Endothelial cell of umbilical vein (primary cell): Measurements from ENCODE around the gene SBF1. TPM values are rescaled to one million over a fixed set of nuclear protein-coding genes. Genes with fewer than 3 reads are reported as not detected.

Experiments used
- BruUV-seq: library from RNA; stranded (reverse); fragments of 400-500 nt; replicated peaks from 2 replicates; lab custom pipeline; 2021; lab: Mats Ljungman, UMichigan
- CTCF ChIA-PET: fragments of 300-600, 350-600 bp; sonication (Branson Sonifier 250); formaldehyde crosslinking; loops from one replicate; lab custom pipeline; 2021; ENCODE audit warnings: antibody characterized with exemption, inconsistent platforms; lab: Charles Lee
- POLR2A ChIA-PET: fragments of 300-600, 350-600 bp; sonication (Branson Sonifier 250); formaldehyde crosslinking; loops from one replicate; lab custom pipeline; 2021; ENCODE audit warnings: antibody characterized with exemption, inconsistent platforms; lab: Charles Lee
- DNase-seq: peaks from one replicate; pipeline ENCODE4 v3.0.0-alpha.2; 2011; ENCODE audit warnings: low read depth, low spot score
- FAIRE-seq: peaks from 2 replicates; lab custom pipeline; 2011; peaks lifted over from hg19 to GRCh38; lab: Jason Lieb, UNC
- H2AFZ ChIP-seq: 2 replicates; pipeline ENCODE4 v1.6.0; 2012; ENCODE audit warnings: low read depth, low read length, control low read depth, inconsistent platforms
- H3K27ac ChIP-seq: 2 replicates; pipeline ENCODE4 v1.5.1; 2011; ENCODE audit warnings: low read depth, mild to moderate bottlenecking, control low read depth, low read length, moderate library complexity; ENCODE audit not compliant: insufficient read depth
- H3K27me3 ChIP-seq, 2 experiments: 2 replicates each; pipeline versions ENCODE4 v1.6.0 to v1.6.1; 2011; ENCODE audit warnings: low read length in 2 of 2, mixed read lengths in 1 of 2; ENCODE audit not compliant: control insufficient read depth in 2 of 2, insufficient read depth in 2 of 2
- H3K36me3 ChIP-seq, 2 experiments: 2 replicates in 1 of 2; 3 replicates in 1 of 2; pipeline ENCODE4 v1.5.1; 2011; ENCODE audit warnings: low read length in 2 of 2, mild to moderate bottlenecking in 1 of 2, moderate library complexity in 1 of 2; ENCODE audit not compliant: control insufficient read depth in 2 of 2, insufficient read depth in 2 of 2; ENCODE audit errors: extremely low read depth in 1 of 2
- H3K4me1 ChIP-seq: 3 replicates; pipeline ENCODE4 v1.5.1; 2011; ENCODE audit warnings: mild to moderate bottlenecking, low read length; ENCODE audit not compliant: control insufficient read depth, insufficient read depth; ENCODE audit errors: extremely low read depth
- H3K4me2 ChIP-seq: 2 replicates; pipeline ENCODE4 v1.6.1; 2011; ENCODE audit warnings: low read length, control low read depth, mixed read lengths; ENCODE audit not compliant: insufficient read depth
- H3K4me3 ChIP-seq, 3 experiments: fragments of 200-600 bp in 1 of 3; sonication (generic), shearing (Covaris generic) in 1 of 3; replicated peaks in 1 of 3; 2 replicates each; pipeline ENCODE4 v1.5.1; 2011 to 2016; ENCODE audit warnings: control low read depth in 3 of 3, low read length in 3 of 3, mild to moderate bottlenecking in 2 of 3, inconsistent platforms in 1 of 3, low read depth in 1 of 3, moderate library complexity in 1 of 3; ENCODE audit not compliant: insufficient read depth in 1 of 3
- H3K79me2 ChIP-seq: 2 replicates; pipeline ENCODE4 v1.6.0; 2012; ENCODE audit warnings: low read length, inconsistent platforms; ENCODE audit not compliant: control insufficient read depth, insufficient read depth
- H3K9ac ChIP-seq: replicated peaks from 2 replicates; pipeline ENCODE3; 2011; ENCODE audit warnings: low read length, control low read depth; ENCODE audit not compliant: insufficient read depth; ENCODE audit errors: extremely low read depth
- H3K9me1 ChIP-seq: replicated peaks from 3 replicates; pipeline ENCODE4 v1.6.0; 2011; ENCODE audit warnings: mild to moderate bottlenecking, low read length; ENCODE audit not compliant: control insufficient read depth, insufficient read depth; ENCODE audit errors: extremely low read depth
- H3K9me3 ChIP-seq: replicated peaks from 2 replicates; pipeline ENCODE4 v1.5.1; 2012; ENCODE audit warnings: low read length, inconsistent platforms; ENCODE audit not compliant: control insufficient read depth, insufficient read depth
- H4K20me1 ChIP-seq: replicated peaks from 2 replicates; pipeline ENCODE3; 2011; ENCODE audit warnings: mild to moderate bottlenecking, low read length; ENCODE audit not compliant: control insufficient read depth, insufficient read depth; ENCODE audit errors: extremely low read depth
- CTCF ChIP-seq, 2 donors: IDR thresholded peaks; 1 replicate in 1 of 2; 2 replicates in 1 of 2; pipeline ENCODE4 v1.5.1; 2011; ENCODE audit warnings: low read length in 2 of 2, mild to moderate bottlenecking in 2 of 2, moderate library complexity in 2 of 2, control low read depth in 1 of 2, inconsistent platforms in 1 of 2, low read depth in 1 of 2; ENCODE audit not compliant: insufficient read depth in 1 of 2; ENCODE audit errors: extremely low read depth in 1 of 2
- EZH2 ChIP-seq: IDR thresholded peaks from 2 replicates; pipeline ENCODE4 v1.6.1; 2012; ENCODE audit warnings: borderline replicate concordance, low read depth, mild to moderate bottlenecking, moderate library complexity, low read length, inconsistent platforms; ENCODE audit not compliant: severe bottlenecking
- FOS ChIP-seq: IDR thresholded peaks from 2 replicates; pipeline ENCODE4 v1.6.1; 2011; ENCODE audit warnings: mild to moderate bottlenecking, low read length, moderate library complexity, borderline replicate concordance; ENCODE audit not compliant: insufficient read depth
- GATA2 ChIP-seq: IDR thresholded peaks from 2 replicates; pipeline ENCODE4 v1.7.0; 2011; ENCODE audit warnings: low read depth, mild to moderate bottlenecking, moderate library complexity, mixed read lengths, low read length; ENCODE audit not compliant: insufficient read length, insufficient read depth
- JUN ChIP-seq: IDR thresholded peaks from 2 replicates; pipeline ENCODE4 v1.6.1; 2011; ENCODE audit warnings: borderline replicate concordance, low read depth; ENCODE audit not compliant: insufficient read length, insufficient read depth
- MAX ChIP-seq: IDR thresholded peaks from 2 replicates; pipeline ENCODE4 v1.6.1; 2011; ENCODE audit not compliant: insufficient read depth, insufficient read length
- MYC ChIP-seq: IDR thresholded peaks from one replicate; pipeline ENCODE4 v1.6.1; 2011; ENCODE audit warnings: mild to moderate bottlenecking, low read depth, low read length
- POLR2A ChIP-seq: IDR thresholded peaks from 2 replicates; pipeline ENCODE4 v1.6.1; 2012; ENCODE audit warnings: low read depth, mild to moderate bottlenecking, control low read depth, low read length
- POLR2AphosphoS5 ChIP-seq: IDR thresholded peaks from 2 replicates; pipeline ENCODE4 v1.6.1; 2012; ENCODE audit warnings: low read depth, mild to moderate bottlenecking, control low read depth, low read length, moderate library complexity; ENCODE audit not compliant: insufficient read depth
- dilution Hi-C: fragments of 300-500 bp; cut with MboI; formaldehyde crosslinking; loops from one replicate; pipeline ENCODE4 v1.15.0; 2019; ENCODE audit warnings: low sequenced_read_pairs; ENCODE audit not compliant: extremely low pct_ligation_motif_present
- intact Hi-C: fragments of 100-400 bp; cut with micrococcal nuclease; formaldehyde crosslinking; loops from one replicate; pipeline ENCODE4 v1.10.0; 2022
- polyA plus RNA-seq, 4 experiments: library from polyadenylated mRNA; depleted of rRNA in 3 of 4; stranded (reverse) in 3 of 4; unstranded in 1 of 4; fragments of >200 nt; gene quantifications; 2 replicates each; pipeline versions ENCODE4 v1.2.1 to v1.2.3, GENCODE V29; 2011 to 2012; ENCODE audit warnings: missing spikeins in 1 of 4
- total RNA-seq: library from RNA; stranded (reverse); gene quantifications from 2 replicates; pipeline ENCODE4 v1.2.3, GENCODE V29; 2021

The SBF1 gene
- total and polyA plus RNA-seq, 2 donors (not counting 3 experiments of a cell fraction or from before 2014, with no cell fraction given), result 36.3 to 68.6 TPM

DNA sequence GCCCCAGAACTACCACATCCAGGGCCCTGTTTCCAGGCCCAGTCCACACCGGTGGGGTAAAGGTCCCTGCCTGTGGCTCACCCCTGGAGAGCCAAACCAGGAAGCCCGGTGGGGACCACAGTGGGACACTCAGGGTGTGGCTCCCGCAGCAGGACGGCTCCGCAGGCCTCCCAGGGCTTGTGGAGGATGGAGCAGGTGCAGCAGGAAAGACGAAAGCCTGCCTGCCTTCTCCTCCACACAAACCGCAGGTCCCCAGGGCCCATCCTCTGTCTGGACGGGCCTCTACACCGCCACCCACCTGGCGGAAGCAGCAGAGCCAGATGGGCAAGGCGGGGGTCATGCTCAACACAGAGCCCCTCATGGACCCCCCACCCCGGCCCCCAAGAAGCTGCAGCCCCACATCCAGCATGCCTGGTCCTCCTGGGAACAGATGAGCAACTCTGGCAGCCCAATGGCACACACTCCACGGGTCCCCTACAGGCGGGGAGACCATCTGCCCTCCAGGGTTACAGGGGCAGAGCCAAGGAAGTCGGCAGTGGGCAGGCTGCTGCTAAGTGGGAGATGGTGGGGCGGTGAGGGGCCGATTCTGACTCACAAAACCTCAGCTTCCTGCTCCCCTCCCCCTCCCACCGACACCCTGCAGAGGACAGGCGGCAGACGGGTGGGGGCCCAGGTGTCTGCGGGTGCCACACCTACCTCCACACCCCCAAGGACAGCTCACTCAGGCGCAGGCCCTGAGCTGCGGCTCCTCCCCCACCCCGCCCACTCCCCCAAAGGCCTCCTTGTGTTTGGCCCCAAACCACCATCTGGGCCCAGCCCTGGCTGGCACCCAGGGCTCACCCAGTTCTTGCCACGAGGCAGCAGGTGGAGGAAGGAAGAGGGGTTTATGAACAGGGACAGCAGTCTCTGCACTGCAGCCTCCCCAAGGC is 5.2 kb downstream of the SBF1 start:
- H4K20me1 ChIP-seq, result peaks cover 3% of the 10 kb centered on the region
- no peak overlapping the region for H3K4me2 ChIP-seq
- H3K4me1 ChIP-seq, result peaks cover 17% of the 10 kb centered on the region
- H3K9me3 ChIP-seq, result no peaks in the 10 kb centered on the region
- TF ChIP-seq EZH2 (no peak), CTCF (IDR thresholded peaks at IDR 0.05; ENCODE audit: extremely low read depth in 1 of 2, insufficient read depth in 1 of 2, low read depth in 1 of 2, low read length in 2 of 2) (no peak), JUN (no peak), POLR2A (no peak), MYC (no peak), FOS (no peak), POLR2AphosphoS5 (no peak), MAX (no peak), GATA2 (no peak)
- dilution Hi-C loops, result no loop called here
- ChIA-PET POLR2A (no interaction called here), CTCF (interaction anchor here (0.5 to 1.3 kb wide), 4 partner anchors 28 to 199 kb away, joined by 3 read pairs; partner anchors contain the start of gene SCO2)
- no peak overlapping the region for H2AFZ ChIP-seq
- H3K9me1 ChIP-seq, result no peaks in the 10 kb centered on the region
- no peak overlapping the region for H3K27ac ChIP-seq
- H3K4me3 ChIP-seq, result no peak overlapping the region
- BruUV-seq, result no TSS peak
- H3K27me3 ChIP-seq, result no peaks in the 10 kb centered on the region
- H3K79me2 ChIP-seq, result peaks cover 65% of the 10 kb centered on the region
- no peak overlapping the region for H3K9ac ChIP-seq
- peaks cover 0 to 27% of the 10 kb centered on the region in 2 experiments for H3K36me3 ChIP-seq
- intact Hi-C loops, result no loop called here
- FAIRE-seq (no peak), DNase-seq (no peak)
